T-helper 2 cell treated with Interferon-gamma antibody and Interleukin-4, amounts not matched to agents 5 μg/mL and 100 μg/mL, for 36 hours (primary cell): ENCODE data around the gene RAD51B.
A peak's percentile ranks its signal among the peaks of the same experiment; 100 is the strongest.

Source experiments
- DNase-seq: peaks from one replicate; pipeline ENCODE4 v3.0.0; 2021; ENCODE audit warnings: low spot score
- H3K27ac Mint-ChIP-seq: one replicate; pipeline ENCODE4 v1.8.0; 2021; ENCODE audit warnings: mild to moderate bottlenecking, mixed read lengths
- H3K27me3 Mint-ChIP-seq: one replicate; pipeline ENCODE4 v1.8.0; 2021; ENCODE audit warnings: low read depth, mixed read lengths
- H3K36me3 Mint-ChIP-seq: one replicate; pipeline ENCODE4 v1.8.0; 2021; ENCODE audit warnings: low read depth, mixed read lengths
- H3K4me1 Mint-ChIP-seq: one replicate; pipeline ENCODE4 v1.8.0; 2021; ENCODE audit warnings: low read depth, mixed read lengths
- H3K4me3 Mint-ChIP-seq: one replicate; pipeline ENCODE4 v1.8.0; 2022; ENCODE audit warnings: mild to moderate bottlenecking, moderate library complexity, mixed read lengths
- H3K9me3 Mint-ChIP-seq: one replicate; pipeline ENCODE4 v1.8.0; 2021; ENCODE audit warnings: mixed read lengths

Gene RAD51B

DNA sequence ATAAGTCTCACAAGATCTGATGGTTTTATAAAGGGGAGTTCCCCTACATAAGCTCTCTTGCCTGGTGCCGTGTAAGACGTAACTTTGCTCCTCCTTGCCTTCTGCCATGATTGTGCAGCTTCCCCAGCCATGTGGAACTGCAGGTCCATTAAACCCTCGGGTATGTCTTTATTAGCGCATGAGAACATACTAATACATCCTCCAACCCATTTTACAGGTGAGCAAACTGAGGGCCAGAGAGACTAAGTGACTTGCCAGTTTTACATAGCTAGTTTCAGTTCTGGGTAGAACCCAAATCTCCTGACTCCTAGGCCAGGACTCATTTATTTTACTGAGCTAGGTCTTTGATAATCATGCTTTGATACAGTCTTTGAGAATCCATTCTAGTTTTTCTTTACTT is 406.9 kb downstream of the RAD51B start:
- Mint-ChIP-seq H3K4me3 (no peak overlapping the region), H3K27ac (no peak overlapping the region), H3K9me3 (no peaks in the 10 kb centered on the region), H3K27me3 (no peaks in the 10 kb centered on the region), H3K4me1 (peaks cover 6% of the 10 kb centered on the region), H3K36me3 (no peaks in the 10 kb centered on the region)
- DNase-seq: no peak

DNA sequence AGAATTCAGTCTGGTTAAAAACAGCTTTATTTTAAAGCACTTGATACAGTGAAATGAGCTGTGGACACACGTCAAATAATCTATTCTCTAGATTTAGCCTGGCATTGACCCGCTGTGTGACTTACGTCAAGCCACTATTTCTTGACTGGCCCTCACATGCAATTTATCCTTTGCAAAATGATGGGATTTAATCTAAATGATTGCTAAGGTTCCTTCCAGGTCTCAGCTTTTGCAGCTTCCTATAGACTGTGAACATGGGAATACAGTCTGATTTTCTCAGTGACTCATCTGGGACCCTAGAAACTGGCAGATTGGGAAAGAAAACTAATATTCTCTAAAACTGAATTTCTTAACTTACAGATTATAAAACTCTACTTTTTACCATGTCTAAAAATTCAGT is 409.1 kb downstream of the RAD51B start:
- Mint-ChIP-seq H3K27me3 (no peaks in the 10 kb centered on the region), H3K4me1 (peaks cover 4% of the 10 kb centered on the region), H3K36me3 (no peaks in the 10 kb centered on the region), H3K27ac (no peak overlapping the region), H3K9me3 (no peaks in the 10 kb centered on the region), H3K4me3 (no peak overlapping the region)
- no peak for DNase-seq

DNA sequence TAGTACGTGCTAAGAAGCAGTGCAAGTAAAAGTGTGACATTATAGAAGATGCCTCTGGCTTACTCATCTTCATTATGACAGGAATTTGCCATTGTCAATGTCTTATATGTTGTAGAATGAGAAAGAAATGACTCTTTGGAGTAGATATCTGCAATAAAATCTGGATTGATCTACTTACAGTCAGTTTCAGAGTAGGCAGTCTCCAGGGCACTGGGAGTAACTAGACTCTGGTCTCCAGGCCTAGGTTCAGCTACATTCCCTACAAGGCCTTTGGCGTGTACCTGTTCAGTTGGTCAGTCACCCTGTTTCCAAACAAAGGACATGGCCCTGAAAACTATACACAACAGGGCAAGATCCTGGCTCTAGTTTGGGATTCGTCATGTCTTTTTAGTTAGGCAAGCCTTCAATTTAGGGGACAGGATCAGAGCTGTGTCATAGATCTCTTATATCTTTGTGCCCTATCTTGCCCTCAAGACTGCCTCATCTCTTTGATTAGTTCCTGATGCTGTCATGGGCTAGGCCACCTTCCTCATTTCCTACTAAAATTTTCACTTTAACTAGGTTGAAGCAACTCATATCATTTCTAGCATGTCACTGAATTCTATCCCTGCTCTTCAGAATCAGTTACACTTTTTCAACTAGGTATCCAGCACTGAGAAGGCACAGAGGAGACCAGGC is 410.0 kb downstream of the RAD51B start:
- no peaks in the 10 kb centered on the region for H3K36me3 Mint-ChIP-seq
- H3K27ac Mint-ChIP-seq: no peak overlapping the region
- H3K27me3 Mint-ChIP-seq: no peaks in the 10 kb centered on the region
- no peaks in the 10 kb centered on the region for H3K9me3 Mint-ChIP-seq
- DNase-seq: peak; percentile 26
- peaks cover 3% of the 10 kb centered on the region for H3K4me1 Mint-ChIP-seq
- H3K4me3 Mint-ChIP-seq: no peak overlapping the region

DNA sequence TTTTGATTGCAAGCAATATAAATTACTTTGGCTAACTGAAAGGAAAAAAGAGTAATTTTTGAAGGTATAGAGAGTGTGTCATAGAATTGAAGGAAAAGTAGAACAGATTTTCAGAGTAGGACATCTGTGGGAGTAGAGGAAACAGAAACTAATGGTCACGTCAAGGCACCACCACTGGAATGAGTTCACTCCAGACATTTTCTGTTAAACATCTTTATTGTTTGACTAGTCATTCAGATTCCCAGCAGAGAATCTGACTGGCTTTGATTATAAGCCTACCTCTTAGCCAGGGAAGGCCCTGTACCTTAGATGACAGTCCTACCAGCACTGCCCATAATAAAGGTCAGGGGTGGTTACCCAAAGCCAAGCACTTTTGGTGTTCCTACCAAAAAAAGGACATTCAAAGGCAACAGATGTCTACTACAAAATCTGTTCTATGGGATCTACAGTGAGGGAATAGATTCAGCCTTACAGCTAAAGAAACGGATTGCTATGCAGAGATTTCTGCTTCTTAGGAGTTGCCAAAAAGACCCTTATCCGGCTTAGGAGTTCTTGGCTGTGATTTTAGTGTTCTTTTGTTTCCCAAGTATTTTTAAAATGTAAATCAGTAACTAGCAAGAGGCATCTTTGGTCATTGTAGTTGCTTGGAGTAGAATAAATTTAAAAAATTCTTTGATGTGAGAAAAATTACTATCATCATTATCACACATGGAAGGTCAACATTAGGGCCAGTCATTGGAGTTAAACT is 410.8 kb downstream of the RAD51B start:
- peaks cover 3% of the 10 kb centered on the region for H3K4me1 Mint-ChIP-seq
- no peak overlapping the region for H3K27ac Mint-ChIP-seq
- no peaks in the 10 kb centered on the region for H3K9me3 Mint-ChIP-seq
- no peak overlapping the region for H3K4me3 Mint-ChIP-seq
- no peaks in the 10 kb centered on the region for H3K36me3 Mint-ChIP-seq
- DNase-seq: no peak
- no peaks in the 10 kb centered on the region for H3K27me3 Mint-ChIP-seq

DNA sequence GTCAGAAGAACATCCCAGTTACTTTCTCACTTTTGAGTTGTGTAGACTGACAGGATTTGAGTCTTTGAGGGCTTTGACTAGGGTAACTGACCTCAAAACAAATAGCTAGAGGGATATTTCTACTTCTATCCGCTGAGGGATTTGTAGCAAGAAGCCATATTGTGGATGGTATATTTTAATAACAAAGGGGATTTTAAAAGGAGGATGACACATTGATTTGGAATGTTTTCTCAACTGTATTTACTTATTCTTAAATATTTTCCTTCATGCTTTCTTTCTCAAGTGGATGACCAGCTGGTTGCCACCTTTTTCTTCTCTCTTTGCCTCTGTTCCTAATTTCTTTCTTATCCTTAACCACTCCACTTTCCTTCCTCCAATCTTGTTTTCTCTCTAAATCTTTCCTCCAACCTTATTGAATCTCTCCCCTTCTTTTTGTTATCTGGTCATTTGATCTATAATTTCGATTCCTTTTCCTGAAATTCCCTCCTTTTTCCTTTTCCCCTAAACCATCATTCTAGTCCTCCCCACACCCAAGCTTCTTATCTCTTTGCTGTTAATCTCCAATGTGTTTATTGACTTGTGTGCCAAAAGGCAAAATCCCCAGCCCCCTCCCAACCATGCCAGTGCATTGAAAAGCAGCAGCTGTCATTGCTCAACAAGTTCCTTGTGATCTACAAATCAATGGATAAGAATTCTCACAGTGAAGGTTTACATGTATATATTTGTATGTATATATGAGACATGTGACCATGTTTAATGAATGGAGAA is 411.6 kb downstream of the RAD51B start:
- Mint-ChIP-seq H3K9me3 (no peaks in the 10 kb centered on the region), H3K36me3 (no peaks in the 10 kb centered on the region), H3K27ac (no peak overlapping the region), H3K27me3 (no peaks in the 10 kb centered on the region), H3K4me3 (no peak overlapping the region), H3K4me1 (peaks cover 3% of the 10 kb centered on the region)
- no peak for DNase-seq

DNA sequence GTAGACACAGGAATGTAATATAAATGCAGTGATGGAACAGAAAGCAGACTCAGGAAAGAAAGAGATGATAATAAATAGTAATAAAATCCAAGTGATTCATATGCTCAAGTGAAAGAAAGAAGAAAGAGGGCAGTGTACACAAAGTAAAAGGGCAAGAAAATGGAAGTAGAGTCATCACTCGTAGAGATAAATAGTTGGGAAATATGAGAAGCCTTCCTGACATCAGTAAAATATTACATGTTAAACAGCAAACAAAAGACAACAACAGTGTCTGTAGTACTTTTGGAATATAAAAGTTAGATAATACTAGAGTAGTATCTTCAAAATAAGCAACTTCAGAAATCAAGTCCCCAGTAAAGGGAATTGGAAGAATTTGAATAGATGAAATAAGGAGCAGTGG is 412.3 kb downstream of the RAD51B start:
- no peak for DNase-seq
- Mint-ChIP-seq H3K27ac (no peak overlapping the region), H3K27me3 (no peaks in the 10 kb centered on the region), H3K9me3 (no peaks in the 10 kb centered on the region), H3K4me3 (no peak overlapping the region), H3K4me1 (peaks cover 3% of the 10 kb centered on the region), H3K36me3 (no peaks in the 10 kb centered on the region)

DNA sequence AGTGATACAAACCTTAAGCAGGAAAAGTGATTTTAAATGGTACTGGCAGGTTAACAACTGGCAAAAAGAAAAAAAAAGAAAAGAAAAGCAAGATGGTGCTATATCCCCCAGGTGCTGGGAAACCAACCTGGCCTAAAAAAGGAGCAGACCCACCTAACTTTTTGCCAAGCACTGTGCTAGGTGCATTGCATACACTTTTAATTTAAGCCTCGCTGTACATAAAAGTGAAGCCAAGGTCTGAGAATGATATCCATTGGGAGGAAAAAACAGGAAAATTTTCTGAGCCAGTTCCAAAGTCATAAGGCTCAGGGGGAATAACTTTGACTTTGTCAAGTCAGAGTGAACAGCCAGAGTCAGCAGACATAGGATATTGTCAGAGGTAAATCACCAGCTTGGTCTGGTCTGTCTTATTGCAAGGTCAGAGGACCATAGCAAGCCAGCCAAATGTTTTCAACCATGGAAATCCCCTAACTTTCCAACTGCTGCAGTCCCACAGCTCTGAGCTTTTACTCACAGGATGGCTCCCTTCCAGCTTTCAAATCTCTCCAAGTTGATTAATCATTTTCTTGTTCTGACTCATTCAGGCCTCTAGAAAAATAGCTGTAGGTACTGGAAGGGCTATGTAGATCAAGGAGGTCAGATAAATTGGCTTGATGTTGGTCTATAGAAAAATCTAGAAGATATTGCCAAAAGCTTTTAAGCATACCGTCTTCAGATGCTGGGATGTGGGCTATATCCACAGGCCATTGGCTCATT is 412.9 kb downstream of the RAD51B start:
- H3K27ac Mint-ChIP-seq: no peak overlapping the region
- H3K36me3 Mint-ChIP-seq: no peaks in the 10 kb centered on the region
- no peaks in the 10 kb centered on the region for H3K9me3 Mint-ChIP-seq
- no peak overlapping the region for H3K4me3 Mint-ChIP-seq
- H3K27me3 Mint-ChIP-seq: no peaks in the 10 kb centered on the region
- DNase-seq: peak; percentile 70
- H3K4me1 Mint-ChIP-seq: peaks cover 3% of the 10 kb centered on the region

DNA sequence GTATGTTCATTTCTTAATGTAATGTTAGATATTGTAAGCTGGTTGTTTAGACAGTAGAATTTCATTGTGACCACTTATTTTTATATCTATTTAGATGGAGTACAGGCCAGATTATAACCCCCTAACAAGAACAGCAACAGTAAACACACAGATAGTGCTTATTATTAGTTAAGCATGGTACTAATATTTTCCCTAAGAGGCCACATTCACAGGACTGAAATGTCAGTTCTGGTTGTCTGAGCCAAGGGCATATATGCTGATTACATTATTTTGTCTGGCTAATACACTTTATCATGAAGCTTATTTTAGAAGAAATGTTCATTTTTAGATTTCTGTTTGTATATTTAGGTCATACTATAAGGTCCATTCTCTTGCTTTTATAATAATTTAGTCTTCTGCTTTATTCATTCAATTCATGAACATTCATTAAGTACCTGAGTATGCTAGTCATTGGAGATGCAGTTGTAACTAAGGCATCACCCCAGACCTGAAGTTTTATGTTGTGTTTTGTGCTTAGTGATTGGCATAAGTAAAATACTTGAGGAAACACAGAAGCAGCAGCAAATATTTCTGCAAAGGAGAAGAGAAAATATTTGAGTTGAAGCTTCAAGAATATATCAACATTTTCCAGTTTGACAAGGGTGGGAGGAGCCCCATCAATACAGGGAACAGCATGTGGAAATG is 413.7 kb downstream of the RAD51B start:
- Mint-ChIP-seq H3K4me3 (no peak overlapping the region), H3K9me3 (no peaks in the 10 kb centered on the region), H3K4me1 (peaks cover 3% of the 10 kb centered on the region), H3K27ac (no peak overlapping the region), H3K27me3 (no peaks in the 10 kb centered on the region), H3K36me3 (no peaks in the 10 kb centered on the region)
- DNase-seq: no peak

DNA sequence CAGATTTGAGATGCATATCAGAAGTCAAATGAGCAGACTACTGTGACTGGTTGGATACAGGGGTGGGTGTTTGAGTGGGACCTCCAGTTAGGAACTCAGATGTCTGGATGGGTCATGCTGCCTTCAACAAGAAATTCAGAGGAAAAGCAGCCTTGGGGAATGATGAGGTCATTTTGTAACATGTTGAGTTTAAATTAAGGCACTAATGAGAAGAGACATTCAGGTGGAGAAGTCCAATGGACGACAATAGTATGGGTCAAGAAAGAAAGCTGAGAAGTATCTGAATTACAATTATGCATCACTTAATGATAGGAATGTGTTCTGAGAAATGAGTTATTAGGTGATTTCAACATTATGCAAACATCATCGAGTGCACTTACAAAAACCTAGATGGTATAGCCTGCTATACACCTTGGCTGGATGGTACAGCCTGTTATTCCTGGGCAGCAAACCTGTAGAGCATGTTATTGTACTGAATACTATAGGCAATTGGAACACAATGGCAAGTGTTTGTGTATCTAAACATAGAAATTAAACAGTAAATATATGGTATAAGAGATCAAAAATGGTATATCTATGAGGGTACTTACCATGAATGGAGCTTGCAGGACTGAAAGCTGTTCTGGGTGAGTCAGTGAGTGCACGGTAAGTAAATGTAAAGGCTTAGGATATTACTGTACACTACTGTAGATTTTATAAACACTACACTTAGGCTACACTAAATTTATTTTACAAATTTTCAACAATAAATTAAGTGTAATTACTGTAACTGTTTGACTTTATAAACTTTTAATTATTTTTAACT is 414.7 kb downstream of the RAD51B start:
- Mint-ChIP-seq H3K27me3 (no peaks in the 10 kb centered on the region), H3K36me3 (no peaks in the 10 kb centered on the region), H3K9me3 (no peaks in the 10 kb centered on the region), H3K4me1 (peaks cover 3% of the 10 kb centered on the region), H3K4me3 (no peak overlapping the region), H3K27ac (no peak overlapping the region)
- no peak for DNase-seq

DNA sequence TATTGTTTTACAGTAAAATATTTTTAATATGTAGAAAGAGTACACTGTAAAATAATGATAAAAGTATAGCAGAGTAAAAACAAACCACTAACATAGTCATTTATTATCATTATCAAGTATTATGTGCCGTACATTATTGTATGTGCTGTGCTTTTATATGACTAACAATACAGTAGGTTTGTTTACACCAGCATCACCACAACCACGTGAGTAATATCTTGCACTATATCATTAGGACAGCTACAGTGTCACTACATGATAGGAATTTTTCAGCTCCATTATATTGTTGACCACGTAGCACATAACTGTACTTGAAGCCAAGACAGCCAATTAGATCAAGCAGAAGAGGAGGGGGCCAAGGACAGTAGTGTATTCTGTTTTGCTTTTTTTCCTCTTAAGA is 415.4 kb downstream of the RAD51B start:
- Mint-ChIP-seq H3K27ac (no peak overlapping the region), H3K36me3 (no peaks in the 10 kb centered on the region), H3K4me3 (no peak overlapping the region), H3K27me3 (no peaks in the 10 kb centered on the region), H3K4me1 (peaks cover 1% of the 10 kb centered on the region), H3K9me3 (no peaks in the 10 kb centered on the region)
- DNase-seq: no peak

DNA sequence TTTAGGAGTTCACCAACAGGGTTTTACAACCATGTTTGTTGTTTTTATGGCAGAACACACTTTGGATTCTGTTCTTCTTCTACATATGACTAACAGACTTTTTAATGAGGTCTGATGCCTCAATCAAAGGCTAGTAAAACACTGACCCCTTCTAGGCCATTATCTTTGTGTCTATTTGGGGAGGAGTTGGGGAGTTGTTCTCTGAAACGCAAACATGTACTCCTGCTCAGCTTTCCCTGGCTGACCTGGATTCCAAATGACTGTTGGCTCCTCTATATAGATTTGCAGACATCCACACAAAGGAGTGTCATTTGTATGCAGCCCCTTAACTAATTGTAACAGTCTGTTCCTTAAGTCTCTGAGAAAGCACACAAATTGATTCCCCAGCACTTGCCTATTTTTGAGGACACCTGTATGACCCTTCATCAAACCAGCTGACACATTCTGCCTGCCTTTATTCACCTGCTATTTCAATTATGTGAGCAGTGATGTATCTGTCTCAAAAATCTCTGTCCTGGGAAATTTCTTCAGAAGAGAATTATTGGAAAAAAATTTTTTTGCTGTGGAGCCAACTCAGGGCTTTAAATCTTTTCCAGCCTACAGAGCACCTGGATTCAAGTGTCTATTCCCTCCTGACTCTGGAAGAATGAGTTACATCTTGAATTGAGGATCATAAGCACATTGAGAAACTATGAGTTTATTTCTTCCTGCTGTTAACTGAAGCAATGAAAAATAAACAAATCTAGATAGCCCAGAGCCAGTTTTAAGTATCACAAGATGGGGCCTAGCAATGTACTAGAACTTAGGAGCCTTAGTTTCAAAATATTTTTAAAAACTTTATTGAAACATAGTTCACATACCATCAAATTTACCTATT is 417.2 kb downstream of the RAD51B start:
- Mint-ChIP-seq H3K4me3 (no peak overlapping the region), H3K36me3 (no peaks in the 10 kb centered on the region), H3K27me3 (no peaks in the 10 kb centered on the region), H3K27ac (no peak overlapping the region), H3K4me1 (no peaks in the 10 kb centered on the region), H3K9me3 (no peaks in the 10 kb centered on the region)
- no peak for DNase-seq

DNA sequence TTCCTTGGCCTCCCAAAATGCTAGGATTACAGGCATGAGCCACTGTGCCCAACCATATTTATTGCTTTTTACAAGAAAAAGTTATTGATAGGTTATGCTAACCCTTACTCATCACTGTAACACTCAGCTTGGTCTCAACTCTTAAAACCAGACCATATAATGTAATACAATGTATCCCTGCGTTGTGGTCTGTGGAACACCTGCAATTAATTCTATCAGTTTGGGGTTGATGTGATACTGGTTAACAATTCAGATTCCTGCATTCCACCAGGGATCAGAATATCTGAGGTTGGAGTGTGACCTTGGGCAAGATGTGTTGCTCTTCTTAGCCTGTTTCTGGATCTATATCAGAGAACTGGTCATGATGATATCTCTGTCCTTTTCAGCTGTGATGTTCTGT is 419.0 kb downstream of the RAD51B start:
- no peaks in the 10 kb centered on the region for H3K36me3 Mint-ChIP-seq
- H3K4me1 Mint-ChIP-seq: no peaks in the 10 kb centered on the region
- H3K9me3 Mint-ChIP-seq: no peaks in the 10 kb centered on the region
- H3K27ac Mint-ChIP-seq: no peak overlapping the region
- no peaks in the 10 kb centered on the region for H3K27me3 Mint-ChIP-seq
- DNase-seq: no peak
- no peak overlapping the region for H3K4me3 Mint-ChIP-seq
